HL-60 (cell line): ENCODE measurements around the gene ADAMTS20.

Source experiments
- DNase-seq, 2 experiments: peaks; one replicate each; pipeline ENCODE4 v3.0.0-alpha.2; 2010 to 2020; ENCODE audit warnings: low read depth in 1 of 2, low spot score in 1 of 2
- H3K27ac ChIP-seq: fragments of 250-450 bp; sonication (Bioruptor Pico); replicated peaks from 2 replicates; pipeline ENCODE4 v1.5.1; 2020; ENCODE audit warnings: mild to moderate bottlenecking, moderate library complexity
- H3K27me3 ChIP-seq: fragments of 250-450 bp; sonication (Bioruptor Pico); 2 replicates; pipeline ENCODE4 v1.5.1; 2021; ENCODE audit warnings: mild to moderate bottlenecking, moderate library complexity; ENCODE audit not compliant: insufficient read depth, poor library complexity, severe bottlenecking
- H3K4me3 ChIP-seq: replicated peaks from 2 replicates; pipeline ENCODE4 v1.5.1; 2011; ENCODE audit warnings: mild to moderate bottlenecking, control low read depth, low read length; ENCODE audit not compliant: insufficient read depth
- CTCF ChIP-seq: IDR thresholded peaks from one replicate; pipeline ENCODE4 v1.5.1; 2011; ENCODE audit warnings: low read length, control low read depth, inconsistent platforms; ENCODE audit not compliant: insufficient read depth
- GABPA ChIP-seq: IDR thresholded peaks from 2 replicates; pipeline ENCODE4 v1.6.1; 2012; ENCODE audit warnings: low read depth
- POLR2AphosphoS5 ChIP-seq: IDR thresholded peaks from 2 replicates; pipeline ENCODE4 v1.6.1; 2012; ENCODE audit warnings: low read depth
- REST ChIP-seq: IDR thresholded peaks from 2 replicates; pipeline ENCODE4 v1.6.1; 2012; ENCODE audit warnings: low read depth; ENCODE audit not compliant: insufficient replicate concordance
- SPI1 ChIP-seq: IDR thresholded peaks from 2 replicates; pipeline ENCODE4 v1.6.1; 2012; ENCODE audit warnings: low read depth, mild to moderate bottlenecking, borderline replicate concordance

Gene ADAMTS20

GRCh38 chr12:43462741-43463140, 89.3 kb downstream of the ADAMTS20 start:
- Histone ChIP-seq H3K4me3 (no peak overlapping the region), H3K27me3 (no peaks in the 10 kb centered on the region), H3K27ac (no peak overlapping the region)
- TF ChIP-seq REST (no peak), CTCF (no peak), POLR2AphosphoS5 (no peak), GABPA (no peak), SPI1 (no peak)
- no peak for DNase-seq

- TF ChIP-seq POLR2AphosphoS5 (no peak), GABPA (no peak), SPI1 (no peak), CTCF (no peak), REST (no peak)
- DNase-seq = no peak
- no peaks in the 10 kb centered on the region for H3K27me3 ChIP-seq
- H3K4me3 ChIP-seq = no peak overlapping the region
- H3K27ac ChIP-seq = no peak overlapping the region
Measured at GRCh38 chr12:43462080-43462479, 89.9 kb downstream of the ADAMTS20 start.

- TF ChIP-seq SPI1 (no peak), CTCF (no peak)
- Histone ChIP-seq H3K4me3 (no peak overlapping the region), H3K27ac (no peak overlapping the region), H3K27me3 (no peaks in the 10 kb centered on the region)
- DNase-seq = no peak
Measured at GRCh38 chr12:43459285-43459684, 92.7 kb downstream of the ADAMTS20 start.

- DNase-seq = no peak
- H3K4me3 ChIP-seq = no peak overlapping the region
- no peak overlapping the region for H3K27ac ChIP-seq
Measured at GRCh38 chr12:43453761-43454160, 98.2 kb downstream of the ADAMTS20 start.

More at GRCh38 chr12:43453761-43454160, 98.2 kb downstream of the ADAMTS20 start:
- TF ChIP-seq CTCF (no peak), SPI1 (no peak), GABPA (no peak), POLR2AphosphoS5 (no peak), REST (no peak)
- H3K27me3 ChIP-seq = no peaks in the 10 kb centered on the region
